ENCODE measurements around the gene KIRREL3. TPM values are rescaled to one million over a fixed set of nuclear protein-coding genes. Genes with fewer than 3 reads are reported as not detected.

Gene KIRREL3
- total and polyA plus RNA-seq, 12 donors = 0.13 to 0.58 (median 0.30) TPM

DNA sequence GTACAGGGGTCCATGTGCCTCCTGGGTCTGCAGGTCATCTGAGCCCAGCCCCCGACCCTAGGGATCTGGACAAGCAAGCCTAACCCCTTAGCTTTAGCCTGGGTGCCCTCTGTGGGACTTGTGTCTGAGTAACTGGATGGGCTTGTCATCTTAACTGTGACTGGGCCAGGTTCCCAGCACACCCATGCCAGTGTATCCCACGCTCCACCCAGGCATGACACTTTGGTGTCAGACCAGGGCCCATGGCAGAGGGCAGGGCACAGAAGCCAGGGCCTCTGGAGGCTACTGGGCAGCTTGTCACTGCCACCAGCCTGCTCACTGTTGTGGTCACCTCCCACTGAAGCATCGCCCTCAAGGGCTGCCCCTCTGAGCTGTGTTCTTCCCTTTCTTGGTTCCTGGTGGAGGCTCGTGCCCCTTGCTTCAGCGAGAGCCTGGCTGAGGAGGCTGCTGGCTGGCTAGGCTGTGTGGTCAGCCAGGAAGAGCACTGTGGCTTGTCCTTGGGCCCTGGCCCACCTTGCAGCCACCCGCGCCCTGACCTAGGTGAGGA, 564.3 kb downstream of the KIRREL3 start:
- H3K4me1 ChIP-seq = peaks cover 9 to 74% (median 36%) of the 10 kb centered on the region in 9 donors
- H3K27ac ChIP-seq = peak overlapping the region in 7 of 10 donors; percentile 26 to 61 (median 35)
- DNase-seq = peak in 1 of 2 donors; percentile 39
- no peak overlapping the region for H3K4me3 ChIP-seq
- 69 to 78% methylated on average over 7 of the region's 7 CpGs for WGBS, 2 donors
- peaks cover 0 to 3% (median 0%) of the 10 kb centered on the region in 7 donors for H3K27me3 ChIP-seq
- no peaks in the 10 kb centered on the region for H3K36me3 ChIP-seq
- peak in 6 of 8 donors; percentile 23 to 51 (median 32) for ATAC-seq
- no peaks in the 10 kb centered on the region for H3K9me3 ChIP-seq
- intact Hi-C loops (cut with DNase I) = loop anchor here in 5 of 10 donors (5.0 to 10.0 kb wide), 2 partner anchors 121 to 124 kb away; no protein-coding TSS in a partner anchor
- TF ChIP-seq, protein P1, sequence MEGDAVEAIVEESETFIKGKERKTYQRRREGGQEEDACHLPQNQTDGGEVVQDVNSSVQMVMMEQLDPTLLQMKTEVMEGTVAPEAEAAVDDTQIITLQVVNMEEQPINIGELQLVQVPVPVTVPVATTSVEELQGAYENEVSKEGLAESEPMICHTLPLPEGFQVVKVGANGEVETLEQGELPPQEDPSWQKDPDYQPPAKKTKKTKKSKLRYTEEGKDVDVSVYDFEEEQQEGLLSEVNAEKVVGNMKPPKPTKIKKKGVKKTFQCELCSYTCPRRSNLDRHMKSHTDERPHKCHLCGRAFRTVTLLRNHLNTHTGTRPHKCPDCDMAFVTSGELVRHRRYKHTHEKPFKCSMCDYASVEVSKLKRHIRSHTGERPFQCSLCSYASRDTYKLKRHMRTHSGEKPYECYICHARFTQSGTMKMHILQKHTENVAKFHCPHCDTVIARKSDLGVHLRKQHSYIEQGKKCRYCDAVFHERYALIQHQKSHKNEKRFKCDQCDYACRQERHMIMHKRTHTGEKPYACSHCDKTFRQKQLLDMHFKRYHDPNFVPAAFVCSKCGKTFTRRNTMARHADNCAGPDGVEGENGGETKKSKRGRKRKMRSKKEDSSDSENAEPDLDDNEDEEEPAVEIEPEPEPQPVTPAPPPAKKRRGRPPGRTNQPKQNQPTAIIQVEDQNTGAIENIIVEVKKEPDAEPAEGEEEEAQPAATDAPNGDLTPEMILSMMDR (IDR thresholded peaks at IDR 0.05) = no peak

DNA sequence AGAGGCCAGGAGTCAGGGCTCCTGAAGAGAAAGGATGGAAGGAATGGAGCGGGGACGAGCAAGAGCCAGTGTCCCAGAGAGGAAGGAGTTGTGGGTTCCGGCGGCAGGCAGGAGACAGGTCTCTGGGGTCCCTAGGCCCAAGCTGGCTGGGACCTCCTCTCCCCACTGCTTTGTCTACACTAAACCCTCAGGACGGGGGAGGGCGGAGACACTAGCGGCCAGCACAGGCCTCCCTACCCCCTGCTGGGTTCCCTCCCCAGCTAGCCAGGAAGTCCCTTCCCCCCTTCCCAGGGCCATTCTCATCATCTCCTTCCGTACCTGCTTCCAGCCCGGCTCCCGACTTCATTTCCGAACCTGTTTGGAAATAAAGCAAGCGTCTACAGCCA, 565.6 kb downstream of the KIRREL3 start:
- H3K27ac ChIP-seq = no peak overlapping the region
- no peaks in the 10 kb centered on the region for H3K27me3 ChIP-seq
- H3K36me3 ChIP-seq = no peaks in the 10 kb centered on the region
- intact Hi-C loops (cut with DNase I) = loop anchor here in 7 of 10 donors (5.0 to 10.0 kb wide), 3 partner anchors 118 to 123 kb away; no protein-coding TSS in a partner anchor
- peaks cover 6 to 76% (median 31%) of the 10 kb centered on the region in 9 donors for H3K4me1 ChIP-seq
- 59 to 72% methylated on average over 12 of the region's 12 CpGs for WGBS, 2 donors
- TF ChIP-seq, protein P1 (IDR thresholded peaks at IDR 0.05) = no peak
- H3K9me3 ChIP-seq = no peaks in the 10 kb centered on the region
- DNase-seq (no peak), ATAC-seq (no peak)
- H3K4me3 ChIP-seq = no peak overlapping the region

DNA sequence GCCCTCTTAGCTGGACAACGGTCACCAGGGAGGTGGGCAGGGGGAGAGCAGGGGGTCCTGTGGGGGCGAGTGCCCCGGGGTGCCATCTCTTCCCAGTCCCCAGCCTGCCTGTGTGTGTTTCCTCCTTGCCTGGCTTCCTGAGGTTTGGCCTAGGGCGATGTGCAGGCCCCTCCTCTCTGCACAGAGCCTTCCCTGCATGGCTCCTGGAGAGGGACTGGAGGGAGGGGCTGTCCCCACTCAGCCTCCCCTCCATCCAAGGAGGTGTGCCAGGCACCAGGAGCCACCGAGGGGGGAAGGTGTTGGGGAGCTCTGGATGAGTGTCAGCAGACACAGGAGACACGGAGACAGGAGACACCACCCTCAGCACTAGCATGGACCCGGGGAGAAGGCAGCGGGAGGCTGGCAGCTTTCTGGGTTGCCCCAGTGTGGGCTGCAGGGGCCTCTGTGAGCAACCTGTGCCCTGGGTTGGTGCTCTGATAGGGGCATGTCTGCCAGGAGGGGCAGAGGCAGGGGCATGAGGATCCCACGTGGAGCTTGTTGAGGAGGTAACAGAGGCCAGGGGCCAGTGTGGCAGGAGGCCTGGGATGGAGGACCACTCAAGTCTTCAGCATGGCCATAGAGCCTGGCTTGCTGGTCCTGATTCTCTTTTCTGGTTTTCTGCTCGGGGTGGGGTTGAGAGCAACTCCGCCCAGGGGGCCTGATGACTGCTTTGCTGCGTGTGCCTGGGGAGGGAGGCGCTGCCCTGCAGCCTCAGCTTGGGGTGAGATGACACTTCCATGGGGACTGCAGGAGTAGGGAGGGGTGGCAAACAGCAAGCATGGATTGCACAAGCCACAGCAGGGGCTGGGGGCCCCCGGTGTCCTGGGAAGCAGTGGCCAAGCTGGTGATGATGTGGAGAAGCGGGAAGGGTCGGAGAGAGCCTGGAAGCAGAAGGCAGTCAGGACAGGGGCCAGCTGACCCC, 566.3 kb downstream of the KIRREL3 start:
- 77 to 81% methylated on average over 16 of the region's 16 CpGs for WGBS, 2 donors
- H3K36me3 ChIP-seq = no peaks in the 10 kb centered on the region
- H3K27me3 ChIP-seq = no peaks in the 10 kb centered on the region
- H3K4me3 ChIP-seq = no peak overlapping the region
- ATAC-seq (no peak), DNase-seq (no peak)
- peaks cover 6 to 76% (median 31%) of the 10 kb centered on the region in 9 donors for H3K4me1 ChIP-seq
- TF ChIP-seq, protein P1 (IDR thresholded peaks at IDR 0.05) = no peak
- intact Hi-C loops (cut with DNase I) = loop anchor here in 3 of 10 donors (5.0 to 10.0 kb wide), 3 partner anchors 117 to 122 kb away; no protein-coding TSS in a partner anchor
- no peaks in the 10 kb centered on the region for H3K9me3 ChIP-seq
- no peak overlapping the region for H3K27ac ChIP-seq

DNA sequence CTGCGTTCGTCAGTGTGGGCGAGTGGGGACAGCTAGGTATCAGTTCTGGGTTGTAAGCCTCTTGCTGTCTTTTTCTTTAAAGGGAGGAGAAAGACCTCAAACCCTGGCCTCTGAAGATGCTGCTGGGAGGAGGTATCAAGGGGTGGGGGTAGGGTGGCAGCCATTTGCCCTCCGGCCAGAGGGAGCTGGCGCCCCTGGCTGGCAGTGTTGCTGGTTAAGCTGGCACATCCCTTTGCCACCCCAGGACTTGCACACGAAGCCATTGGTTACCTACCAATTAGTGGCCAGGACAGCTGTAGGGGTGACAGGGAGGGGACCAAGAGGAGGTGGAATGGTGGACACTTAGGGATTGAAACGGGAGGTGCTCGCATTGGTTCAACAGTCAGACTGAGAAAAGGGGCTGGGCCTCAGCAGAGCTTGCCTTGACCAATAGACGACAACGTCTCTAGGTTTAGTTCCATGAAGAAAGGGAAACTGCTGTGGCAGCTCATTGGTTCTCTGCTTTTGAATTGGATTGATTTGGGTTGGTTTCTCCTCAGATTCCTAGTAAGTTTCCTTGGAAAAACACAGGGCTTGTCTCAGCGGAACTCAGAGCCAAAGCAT, 567.2 kb downstream of the KIRREL3 start:
- DNase-seq (no peak), ATAC-seq (no peak)
- WGBS, 2 donors = 91 to 92% methylated on average over 11 of the region's 11 CpGs
- intact Hi-C loops (cut with DNase I) = loop anchor here in 3 of 10 donors (5.0 to 10.0 kb wide), 3 partner anchors 116 to 121 kb away; no protein-coding TSS in a partner anchor
- H3K9me3 ChIP-seq = no peaks in the 10 kb centered on the region
- no peaks in the 10 kb centered on the region for H3K36me3 ChIP-seq
- H3K27me3 ChIP-seq = no peaks in the 10 kb centered on the region
- TF ChIP-seq, protein P1 (IDR thresholded peaks at IDR 0.05) = no peak
- peaks cover 6 to 68% (median 30%) of the 10 kb centered on the region in 9 donors for H3K4me1 ChIP-seq
- H3K4me3 ChIP-seq = no peak overlapping the region
- no peak overlapping the region for H3K27ac ChIP-seq
